Spleen (tissue), 7 donors: ENCODE results near the gene SLC8A3.

Experiments used
- POLR2A ChIP-seq, 3 donors: fragments of 450-650 bp; IDR thresholded peaks; one replicate each; pipeline ENCODE4 v1.5.1; 2017; ENCODE audit warnings: antibody characterized with exemption in 3 of 3, mild to moderate bottlenecking in 1 of 3
- POLR2AphosphoS5 ChIP-seq, 3 donors: sonication (generic); formaldehyde crosslinking; IDR thresholded peaks; one replicate each; pipeline ENCODE4 v1.5.1; 2017; ENCODE audit warnings: antibody characterized with exemption in 3 of 3
- TF ChIP-seq, protein P1 (sequence below), 11 experiments: fragments of 200-600 bp in 7 of 11; fragments of 450-650 bp in 4 of 11; sonication (generic) in 4 of 11; IDR thresholded peaks in 8 of 11; conservative IDR thresholded peaks in 3 of 11; 1 replicate in 7 of 11; 2 replicates in 4 of 11; pipeline versions ENCODE4 v1.4.0 to v1.8.0; 2016 to 2021; ENCODE audit warnings: antibody characterized with exemption in 11 of 11, inconsistent platforms in 4 of 11, mild to moderate bottlenecking in 1 of 11
- donor health status: DM: no; HTN: no; CAD: no; lungs with moderate emphysema.
- donor health status: DM: no; HTN: no; CAD: no.
- donor health status: DM: no; HTN: no; CAD: no.

GRCh38 chr14:70116278-70116677 is 72.5 kb downstream of the SLC8A3 start:
- TF ChIP-seq, protein P1, sequence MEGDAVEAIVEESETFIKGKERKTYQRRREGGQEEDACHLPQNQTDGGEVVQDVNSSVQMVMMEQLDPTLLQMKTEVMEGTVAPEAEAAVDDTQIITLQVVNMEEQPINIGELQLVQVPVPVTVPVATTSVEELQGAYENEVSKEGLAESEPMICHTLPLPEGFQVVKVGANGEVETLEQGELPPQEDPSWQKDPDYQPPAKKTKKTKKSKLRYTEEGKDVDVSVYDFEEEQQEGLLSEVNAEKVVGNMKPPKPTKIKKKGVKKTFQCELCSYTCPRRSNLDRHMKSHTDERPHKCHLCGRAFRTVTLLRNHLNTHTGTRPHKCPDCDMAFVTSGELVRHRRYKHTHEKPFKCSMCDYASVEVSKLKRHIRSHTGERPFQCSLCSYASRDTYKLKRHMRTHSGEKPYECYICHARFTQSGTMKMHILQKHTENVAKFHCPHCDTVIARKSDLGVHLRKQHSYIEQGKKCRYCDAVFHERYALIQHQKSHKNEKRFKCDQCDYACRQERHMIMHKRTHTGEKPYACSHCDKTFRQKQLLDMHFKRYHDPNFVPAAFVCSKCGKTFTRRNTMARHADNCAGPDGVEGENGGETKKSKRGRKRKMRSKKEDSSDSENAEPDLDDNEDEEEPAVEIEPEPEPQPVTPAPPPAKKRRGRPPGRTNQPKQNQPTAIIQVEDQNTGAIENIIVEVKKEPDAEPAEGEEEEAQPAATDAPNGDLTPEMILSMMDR (IDR thresholded peaks at IDR 0.05 in 8 of 11, conservative IDR thresholded peaks at IDR 0.05 in 3 of 11): no peak
- TF ChIP-seq POLR2A (IDR thresholded peaks at IDR 0.05): no peak
- no peak for TF ChIP-seq POLR2AphosphoS5 (IDR thresholded peaks at IDR 0.05)
